IPS DF 4.7 (cell line): ENCODE results near the gene GALK2.
A peak's percentile ranks its signal among the peaks of the same experiment; 100 is the strongest.

ENCODE experiments used
- DNase-seq: peaks from one replicate; pipeline ENCODE4 v3.0.0-alpha.2; 2013; ENCODE audit warnings: low spot score; ENCODE audit errors: extremely low read depth

Gene GALK2

DNA sequence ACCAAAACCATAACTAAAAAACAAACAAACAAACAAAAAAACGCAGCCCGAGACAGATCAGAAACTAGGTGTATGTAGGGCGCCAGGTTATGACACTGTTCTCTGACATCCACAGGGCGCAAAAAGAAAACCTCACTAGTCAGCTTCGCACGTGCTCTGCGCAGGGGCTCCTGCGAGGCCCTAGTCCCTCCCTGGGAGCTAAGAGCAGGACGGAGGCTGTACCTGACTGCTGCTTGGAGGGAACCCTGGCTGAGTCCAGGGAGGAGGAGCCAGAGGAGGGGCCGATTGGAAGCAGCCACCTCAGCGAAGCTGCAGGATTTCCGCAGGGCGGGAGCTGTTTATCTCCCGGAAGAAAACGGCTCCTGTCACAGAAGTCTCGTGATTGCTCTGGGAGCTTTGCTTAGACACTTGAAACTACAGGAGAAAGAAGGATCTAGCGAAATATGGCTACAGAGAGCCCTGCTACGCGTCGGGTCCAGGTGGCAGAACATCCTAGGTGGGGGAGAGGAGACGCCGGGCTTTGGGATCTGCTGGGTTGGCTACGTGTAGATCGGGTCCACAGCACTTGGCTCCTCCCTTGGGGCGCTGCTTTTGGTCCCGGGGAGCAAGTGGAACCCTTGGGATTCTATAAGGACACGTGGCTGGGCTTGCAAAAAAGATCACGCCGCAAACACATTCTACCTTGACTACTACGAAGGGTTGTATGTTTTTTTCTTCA is at the start of gene GALK2:
GALK2 (plus strand) TSS at position 368 of the 718 bp plus-strand sequence; CDS start at position 444, 76 bp downstream.
- DNase-seq, result no peak

DNA sequence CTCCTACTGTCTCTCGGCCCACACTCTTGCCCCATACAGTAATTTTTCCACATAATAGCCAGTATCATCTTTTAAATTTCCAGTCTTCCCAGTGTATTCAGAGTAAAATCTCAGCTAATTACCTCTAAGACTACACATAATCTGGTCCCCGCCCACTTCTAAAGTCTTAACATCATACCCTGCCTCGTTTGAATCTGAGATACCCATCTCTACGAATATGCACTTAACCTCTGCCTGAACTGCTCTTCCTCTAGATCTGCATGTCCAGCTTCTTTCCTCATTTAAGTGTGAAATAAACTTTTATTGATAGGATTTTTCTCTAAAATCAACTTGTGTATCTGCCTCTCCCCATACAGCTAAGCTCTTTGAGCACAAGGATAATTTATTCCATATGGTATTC is 49.2 kb upstream of the GALK2 start:
- DNase-seq, result no peak

DNA sequence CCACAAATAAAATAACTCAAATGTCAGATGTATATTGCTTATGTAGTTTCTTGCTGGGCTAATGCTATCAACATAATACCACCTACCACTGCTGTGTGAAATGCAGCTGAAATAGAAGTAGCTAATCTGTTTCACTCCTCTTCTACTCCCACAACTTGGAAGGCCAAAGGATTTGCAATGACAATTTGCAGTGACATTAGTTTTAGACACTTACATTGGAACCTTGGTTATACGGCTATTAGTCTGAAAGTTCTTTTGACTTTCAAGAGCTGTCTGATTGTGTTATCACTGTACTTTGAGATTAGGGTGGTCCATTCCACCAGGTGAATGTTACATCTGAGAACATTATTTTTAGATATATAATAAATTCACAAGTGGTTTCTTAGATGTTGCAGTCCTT is 48.1 kb upstream of the GALK2 start:
- DNase-seq, result no peak

DNA sequence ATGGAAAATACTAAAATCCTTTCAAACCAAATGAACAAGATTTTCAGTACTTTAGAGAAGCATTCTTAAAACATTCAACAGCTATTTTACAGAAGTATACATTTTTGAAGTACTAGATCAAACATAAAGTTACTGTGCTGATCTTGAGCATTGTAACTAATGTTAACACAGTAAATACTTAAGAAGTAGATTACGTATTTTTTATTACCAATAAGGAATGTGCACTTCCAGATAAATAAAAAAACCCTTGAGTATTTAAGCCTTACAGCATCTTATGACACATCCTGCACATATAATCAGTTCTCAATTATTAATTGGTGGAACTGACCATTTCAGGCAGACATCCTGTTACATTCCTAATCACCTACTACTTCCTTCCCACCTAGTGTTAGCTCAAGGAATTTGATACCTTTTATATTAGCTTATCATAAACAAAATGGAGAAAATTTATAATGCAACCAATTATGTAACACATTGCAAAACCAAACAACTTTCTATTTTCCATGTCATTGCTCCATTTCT is 47.4 kb upstream of the GALK2 start:
- DNase-seq, result no peak

DNA sequence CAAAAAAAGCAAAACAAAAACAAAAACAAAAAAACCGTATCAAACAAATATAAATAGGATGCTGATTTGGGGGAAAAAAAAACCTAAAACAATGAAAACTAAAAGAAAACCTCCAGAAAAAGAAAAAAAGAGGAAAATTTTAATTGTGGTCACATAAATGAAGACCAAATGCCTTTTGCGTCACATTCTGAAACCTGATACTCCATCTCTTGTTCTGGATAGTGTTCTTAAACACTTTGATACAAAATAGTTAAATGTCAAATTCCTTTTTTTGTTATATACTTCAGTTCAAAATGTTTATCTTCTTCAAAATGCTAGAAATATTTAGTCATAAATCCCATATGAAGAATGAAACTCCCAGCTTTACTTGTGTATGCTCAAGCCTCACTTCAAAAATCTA is 45.7 kb upstream of the GALK2 start:
- no peak for DNase-seq

DNA sequence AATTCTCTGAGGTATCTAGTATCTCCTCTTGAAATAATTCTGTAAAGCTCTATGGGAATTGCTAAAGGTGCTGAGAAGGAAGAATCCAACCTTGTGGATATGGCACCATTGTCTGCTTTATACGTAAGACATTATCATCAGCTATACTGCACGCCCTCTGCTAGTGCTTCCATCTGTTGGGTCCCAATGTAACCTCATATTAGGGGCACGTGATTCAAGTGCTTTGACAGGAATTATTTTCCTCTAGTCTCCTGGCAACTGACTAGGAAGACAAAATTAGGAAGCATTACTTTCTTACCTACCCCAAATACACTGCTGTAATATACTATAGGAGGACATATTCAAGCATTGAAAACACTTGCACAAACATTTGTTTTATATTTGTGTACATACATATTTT is 38.6 kb upstream of the GALK2 start:
- no peak for DNase-seq

DNA sequence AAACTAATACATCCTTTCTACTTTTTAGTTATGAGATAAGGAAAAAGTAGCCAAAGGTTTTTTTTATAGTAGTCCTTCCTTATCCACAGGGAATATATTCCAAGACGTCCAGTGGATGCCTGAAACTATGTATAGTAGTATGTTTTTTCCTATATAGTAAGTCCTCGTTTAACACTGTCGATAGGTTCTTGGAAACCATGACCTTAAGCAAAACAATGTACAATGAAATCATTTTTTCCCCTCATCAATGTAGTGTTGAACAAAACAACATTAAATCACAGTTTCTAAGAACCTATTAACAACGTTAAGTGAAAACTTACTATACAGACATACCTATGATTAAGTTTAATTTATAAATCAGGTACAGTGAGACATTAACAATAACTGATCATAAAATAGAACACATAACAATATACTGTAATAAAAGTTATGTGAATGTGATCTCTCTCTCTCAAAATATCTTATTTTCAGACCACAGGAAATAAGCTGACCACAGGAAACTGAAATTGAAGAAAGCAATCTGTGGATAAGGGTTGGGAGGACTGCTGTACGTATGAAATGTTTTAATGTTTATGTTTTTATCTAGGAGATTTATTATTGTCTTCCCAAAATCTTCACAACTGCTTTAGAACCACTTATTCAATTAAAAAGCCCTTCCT is 35.2 kb upstream of the GALK2 start:
- DNase-seq, result no peak

DNA sequence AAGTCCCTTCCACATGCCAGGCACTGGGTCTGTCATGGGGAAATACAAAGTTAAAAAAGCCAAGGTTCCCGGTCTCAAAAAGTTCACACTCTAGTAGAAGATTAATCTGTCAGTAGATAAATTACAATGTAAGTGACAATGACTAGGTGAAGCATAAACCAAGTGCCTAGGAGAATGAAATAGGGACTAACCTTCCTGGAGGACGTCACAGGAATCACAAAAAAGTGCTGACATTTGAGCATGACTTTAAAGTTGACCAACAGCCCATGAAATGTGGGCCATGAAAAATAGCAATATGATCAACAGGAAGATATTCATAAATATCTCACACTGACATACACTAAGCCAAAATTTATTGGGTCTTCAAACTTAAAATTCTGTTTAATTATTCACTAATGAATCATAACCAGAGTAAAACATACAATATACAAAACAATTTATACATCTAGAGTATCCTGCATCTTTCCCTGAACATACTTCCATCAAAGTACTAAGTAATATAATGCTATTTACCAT is 34.6 kb upstream of the GALK2 start:
- DNase-seq, result no peak

DNA sequence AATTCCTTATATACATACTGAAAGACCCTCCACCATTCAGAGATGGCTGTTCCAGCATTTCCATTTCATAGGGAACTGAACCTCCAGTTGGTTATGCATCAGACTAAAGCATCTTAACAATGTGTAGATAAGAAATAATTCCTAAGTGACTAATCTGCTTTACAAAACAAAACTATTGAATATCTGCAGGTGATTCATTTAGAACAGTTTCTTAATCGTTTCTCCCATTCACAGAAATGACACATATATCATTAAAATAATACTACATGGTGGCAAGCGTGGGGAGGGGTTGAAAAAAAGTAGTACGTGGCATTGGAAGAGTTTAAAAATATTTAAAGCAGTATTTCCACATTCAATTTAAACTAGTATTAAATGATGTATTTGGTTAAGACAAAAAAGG is 34.1 kb upstream of the GALK2 start:
- DNase-seq, result no peak

DNA sequence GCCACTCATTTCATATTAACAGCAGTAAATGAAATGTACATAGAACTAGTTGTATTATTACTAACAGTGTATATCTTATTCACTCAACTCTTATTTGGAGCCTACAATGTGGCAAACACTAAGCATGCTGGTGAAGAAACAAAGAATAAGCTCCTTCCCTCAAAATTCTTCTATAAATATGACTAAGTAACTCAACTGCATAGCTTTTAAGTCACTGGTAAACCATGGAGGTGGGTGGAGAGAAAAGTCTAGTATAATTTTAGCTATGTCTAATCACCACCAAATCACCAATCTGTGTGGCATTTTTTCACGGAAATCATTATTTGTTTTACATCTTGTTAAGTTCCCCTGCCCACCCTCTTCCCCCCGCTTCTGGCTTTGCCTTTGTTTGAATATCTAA is 32.2 kb upstream of the GALK2 start:
- no peak for DNase-seq

DNA sequence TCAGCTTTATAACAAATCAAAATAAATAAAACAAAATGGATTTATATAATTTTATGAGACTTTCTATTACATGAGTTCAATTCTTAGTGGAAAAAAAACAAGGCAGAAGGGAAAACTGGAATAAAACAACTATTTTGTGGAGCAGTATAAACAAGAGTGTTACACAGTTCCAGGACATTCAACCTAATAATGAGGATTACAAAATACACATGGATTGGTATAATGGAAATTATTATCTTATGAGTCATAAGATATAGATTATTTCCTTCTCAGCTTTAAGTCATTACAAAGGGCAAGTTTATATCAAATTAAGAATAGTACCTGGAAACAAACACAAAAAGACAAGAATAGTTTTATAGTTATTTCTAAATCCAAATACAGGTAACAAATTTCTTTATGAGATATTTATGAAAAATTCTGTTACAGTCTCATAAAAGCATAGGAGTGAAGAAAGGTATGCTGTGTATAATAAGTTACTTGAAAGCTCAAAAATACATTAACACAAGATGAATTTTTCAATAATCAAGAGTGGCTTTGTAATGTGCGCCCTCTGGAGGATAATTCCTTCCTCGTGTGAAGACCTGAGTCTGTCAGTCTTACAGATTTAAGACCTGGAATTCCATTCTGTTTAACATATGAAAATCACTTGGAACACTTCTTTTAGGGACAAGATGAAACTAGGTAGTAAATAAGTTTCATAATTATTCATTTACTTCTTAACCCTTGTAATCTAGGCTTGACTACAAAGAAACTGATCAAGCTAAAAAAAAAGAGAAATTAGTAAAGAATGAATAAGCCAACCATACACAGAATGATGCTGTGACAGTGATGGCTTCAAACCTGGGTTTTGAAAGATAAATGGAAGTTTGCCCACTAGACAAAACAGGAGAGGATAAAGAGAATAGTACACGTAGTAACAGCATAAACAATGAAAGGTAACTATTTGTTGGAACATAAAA is 24.1 kb upstream of the GALK2 start:
- DNase-seq, result no peak

DNA sequence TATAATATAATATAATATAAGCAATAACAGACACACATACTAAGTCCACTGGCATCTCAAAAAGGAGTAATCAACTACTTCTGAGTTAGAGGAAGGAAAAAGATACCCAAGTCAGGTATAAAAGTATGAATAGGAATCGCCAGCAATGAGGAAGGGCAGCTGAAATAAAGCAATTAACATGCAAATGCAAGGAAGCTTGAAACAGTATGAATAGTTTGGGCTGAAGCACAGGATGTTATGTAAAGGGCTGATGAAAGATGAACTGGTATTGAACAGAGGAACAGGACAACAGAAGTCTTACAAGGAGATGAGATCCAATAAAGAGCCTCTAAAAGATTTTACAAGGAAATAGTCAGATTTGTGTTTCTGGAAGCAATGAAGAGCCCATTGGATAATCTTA is 21.7 kb upstream of the GALK2 start:
- DNase-seq, result no peak

DNA sequence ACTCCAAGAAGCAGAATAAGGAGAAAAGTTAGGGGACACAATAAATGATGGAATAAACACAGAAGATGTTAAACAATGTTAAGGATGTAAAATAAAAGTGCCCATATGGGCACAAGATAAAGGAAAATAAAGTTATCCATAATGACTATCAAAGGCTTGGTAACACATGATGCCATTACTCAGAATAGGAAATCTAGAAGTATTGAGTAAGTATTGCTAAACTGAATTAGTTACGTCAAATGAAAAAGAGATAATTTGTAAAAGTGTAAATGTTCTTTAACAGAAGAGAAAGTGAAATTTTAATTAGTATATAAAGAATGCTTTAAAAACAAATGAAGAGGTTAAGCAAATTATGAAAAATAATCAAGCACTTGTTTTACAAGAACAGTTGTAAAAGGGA is 21.3 kb upstream of the GALK2 start:
- DNase-seq, result no peak

DNA sequence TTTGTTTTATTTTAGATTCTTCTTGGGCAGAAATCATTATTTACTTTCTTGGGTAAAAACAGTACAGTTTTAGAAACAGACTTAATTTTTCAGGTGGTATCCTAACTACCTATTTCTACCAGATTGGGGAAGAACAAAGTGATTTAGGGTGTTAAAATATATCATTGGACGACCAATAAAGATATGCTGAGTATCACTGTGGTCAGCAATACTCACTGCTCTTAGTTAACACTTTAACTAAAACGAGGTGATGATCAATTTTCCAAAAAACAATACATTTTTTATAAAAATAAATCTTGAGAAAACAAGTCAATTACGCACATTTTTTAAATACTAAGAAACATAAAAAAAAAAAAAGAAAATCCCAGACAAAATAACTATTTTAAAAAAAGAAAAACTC is 18.2 kb upstream of the GALK2 start:
- DNase-seq, result no peak

DNA sequence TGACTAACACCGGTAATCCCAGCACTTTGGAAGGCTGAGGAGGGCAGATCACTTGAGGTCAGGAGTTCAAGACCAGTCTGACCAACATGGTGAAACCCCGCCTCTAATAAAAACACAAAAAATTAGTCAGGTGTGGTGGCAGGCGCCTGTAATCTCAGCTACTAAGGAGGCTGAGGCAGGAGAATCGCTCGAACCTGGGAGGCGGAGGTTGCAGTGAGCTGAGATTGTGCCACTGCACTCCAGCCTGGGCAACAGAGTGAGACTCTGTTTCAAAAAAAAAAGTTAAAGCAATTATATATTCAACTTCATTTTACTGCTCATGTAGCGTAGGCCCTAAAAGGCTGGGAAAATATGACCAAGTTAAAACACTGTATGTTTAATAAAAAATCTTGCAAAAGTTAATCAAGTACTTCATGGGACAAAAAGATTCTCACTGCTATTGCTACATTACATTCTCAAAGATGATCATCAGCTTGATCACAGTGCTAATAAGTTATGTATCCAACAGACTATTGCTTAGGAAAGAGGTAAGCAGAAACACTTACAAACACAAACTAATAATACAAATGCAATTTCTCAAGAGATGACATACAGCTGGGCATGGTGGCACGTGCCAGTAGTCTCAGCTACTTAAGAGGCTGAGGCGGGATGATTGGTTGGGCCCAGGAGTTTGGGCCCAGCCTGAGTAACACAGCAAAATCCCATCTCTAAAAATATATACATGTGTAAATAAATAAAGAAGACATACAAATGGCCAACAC is 17.3 kb upstream of the GALK2 start:
- no peak for DNase-seq

DNA sequence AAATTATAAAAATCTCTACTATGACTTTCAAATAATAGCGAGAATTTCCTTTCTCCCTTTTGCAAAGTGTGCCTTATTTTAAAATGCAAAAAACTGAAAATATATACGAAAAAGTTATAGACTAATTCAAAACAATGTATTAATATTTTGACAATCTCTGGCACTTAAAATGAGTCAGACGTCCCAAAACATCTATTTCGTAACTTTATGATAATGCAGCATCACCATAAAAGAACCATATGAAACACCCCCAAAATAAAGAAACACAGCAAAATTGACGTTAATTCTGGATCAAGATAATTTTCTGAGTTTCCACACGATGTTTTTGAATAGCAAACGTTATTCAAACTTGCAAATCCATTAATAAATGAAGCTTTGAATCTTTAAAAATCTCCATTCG is 15.7 kb upstream of the GALK2 start:
- DNase-seq, result no peak

DNA sequence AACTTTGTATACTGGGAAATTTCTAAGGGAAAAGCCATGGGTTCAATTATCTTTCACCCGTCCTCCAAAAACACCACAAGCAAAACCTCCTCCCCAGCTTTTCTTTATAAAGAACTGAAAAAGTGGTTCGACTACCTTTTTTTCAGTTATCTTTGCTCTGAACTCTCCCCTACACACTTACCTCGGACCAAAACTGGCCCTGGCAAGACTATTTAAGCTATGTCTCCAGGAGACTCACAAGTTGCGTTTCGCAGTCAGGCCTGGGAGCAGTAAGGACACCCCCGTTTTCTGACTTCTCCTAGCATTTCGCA is 15.3 kb upstream of the GALK2 start:
- no peak for DNase-seq

DNA sequence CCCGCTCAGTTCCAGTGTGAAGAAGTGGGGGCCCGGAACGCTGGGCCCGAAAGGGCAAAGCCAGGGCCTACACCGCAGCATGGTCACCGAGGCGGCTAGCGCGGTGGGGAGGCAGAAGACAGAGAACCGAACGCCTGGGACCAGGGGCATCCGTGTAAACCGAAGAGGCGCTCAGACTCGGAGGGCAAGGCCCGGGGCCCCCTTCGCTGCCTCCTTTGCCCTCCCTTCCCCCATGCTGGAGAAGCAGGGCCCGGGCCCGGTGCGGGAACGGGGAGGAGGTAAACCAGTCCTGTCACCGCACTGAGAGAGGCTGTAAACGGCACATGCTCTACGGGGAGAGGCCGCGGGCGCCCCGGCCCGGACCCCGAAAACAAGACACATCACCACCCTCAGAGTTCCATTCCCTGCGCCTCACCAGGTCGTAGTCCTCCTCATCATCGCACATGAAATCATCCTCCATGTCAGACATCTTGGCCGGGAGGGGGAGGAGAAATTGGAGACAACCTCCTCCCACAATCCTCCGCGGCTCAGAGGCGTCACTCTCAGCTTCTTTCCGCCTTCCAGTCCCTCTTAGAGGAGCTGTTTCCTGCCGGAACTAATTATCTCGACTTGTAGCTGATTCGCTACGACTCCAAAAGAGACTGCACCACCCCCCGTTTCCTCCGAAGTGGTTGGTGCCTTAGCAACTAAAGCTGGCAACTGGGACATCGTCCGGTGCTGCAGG is 14.8 kb upstream of the GALK2 start, which contains the start of gene COPS2:
COPS2 (minus strand) TSS at position 490 of the 724 bp plus-strand sequence; CDS start at position 469, 21 bp downstream.
- DNase-seq, result peak; percentile 96

DNA sequence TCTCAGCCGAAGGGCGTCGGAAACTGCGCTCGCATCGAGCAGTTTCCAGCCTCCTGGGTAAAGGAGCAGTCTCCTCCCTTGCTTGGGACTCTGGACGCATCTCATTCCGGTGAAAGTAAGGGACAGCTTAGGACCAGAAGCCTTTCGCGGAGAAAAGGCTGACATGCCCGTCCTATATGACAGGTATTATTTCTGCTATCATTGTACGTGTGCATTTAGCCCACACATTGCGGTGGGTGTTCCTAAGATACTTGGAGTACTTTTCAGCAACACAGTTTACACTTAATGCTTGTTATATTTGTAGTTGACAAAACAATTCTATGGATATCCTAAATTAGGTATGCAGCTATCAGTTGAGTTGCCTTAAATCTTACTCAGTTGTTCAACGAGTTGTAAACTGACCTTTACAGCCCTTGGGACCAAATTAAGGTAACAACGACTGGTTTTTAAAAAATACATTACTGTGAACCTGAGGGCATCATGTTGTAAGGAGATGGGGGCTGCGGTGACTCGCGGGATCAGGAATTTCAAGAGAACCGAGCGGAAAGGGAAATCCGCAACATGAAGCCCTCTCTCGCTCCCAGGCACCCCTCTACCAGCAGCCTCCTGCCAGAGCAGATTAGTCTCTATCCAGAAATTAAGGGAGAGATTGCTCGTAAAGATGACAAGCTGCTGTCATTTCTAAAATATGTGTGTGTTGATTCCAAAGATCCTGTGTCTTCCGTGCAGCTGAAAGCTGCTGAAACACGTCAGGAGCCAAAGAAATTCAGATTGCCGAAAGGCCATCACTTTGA is 14.0 kb upstream of the GALK2 start:
- DNase-seq, result no peak
